Measurements from ENCODE around the gene NBR1.

DNA sequence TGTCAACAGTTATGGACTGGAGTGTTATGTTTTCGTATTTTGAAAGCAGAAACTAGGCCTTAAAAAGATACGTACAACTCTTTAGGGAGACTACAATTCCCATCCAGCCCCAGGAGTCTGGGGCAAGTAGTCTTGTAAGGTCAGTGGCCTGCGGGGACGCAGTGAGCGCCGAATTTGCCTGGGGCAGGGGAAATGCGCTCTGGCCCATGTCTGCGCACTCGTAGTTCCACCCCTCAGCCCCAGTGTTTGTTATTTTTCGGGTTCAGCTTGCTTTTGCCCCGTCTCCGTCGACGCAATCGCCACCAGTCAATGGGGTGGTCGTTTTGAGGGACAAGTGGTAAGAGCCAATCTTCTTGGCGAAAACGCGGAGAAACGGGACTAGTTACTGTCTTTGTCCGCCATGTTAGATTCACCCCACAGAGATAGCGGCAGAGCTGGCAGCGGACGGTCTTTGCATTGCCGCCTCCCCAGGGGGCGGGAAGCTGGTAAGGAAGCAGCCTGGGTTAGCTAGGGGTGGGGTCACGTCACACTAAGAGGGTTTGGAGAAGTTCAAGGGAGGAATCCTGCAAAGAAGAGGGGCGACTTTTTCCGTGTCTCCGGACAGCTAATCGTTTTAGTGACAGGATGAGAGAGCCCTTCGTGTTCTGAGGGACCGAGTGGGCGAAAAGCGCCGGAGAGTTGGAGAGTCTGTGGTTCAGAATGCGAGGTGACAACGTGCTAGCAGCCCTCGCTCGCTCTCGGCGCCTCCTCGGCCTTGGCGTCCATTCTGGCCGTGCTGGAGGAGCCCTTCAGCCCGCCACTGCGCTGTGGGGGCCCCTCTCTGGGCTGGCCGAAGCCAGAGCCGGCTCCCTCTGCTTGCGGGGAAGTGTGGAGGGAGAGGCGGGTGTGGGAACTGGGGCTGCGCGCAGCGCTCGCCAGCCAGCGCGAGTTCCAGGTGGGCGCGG, 44.8 kb upstream of the NBR1 start:
- TF ChIP-seq POLR2AphosphoS5 (IDR thresholded peaks at IDR 0.05; ENCODE audit: borderline replicate concordance, low read depth, low read length) (no peak), EZH2 (IDR thresholded peaks at IDR 0.05) (no peak)

Data from SK-N-MC (cell line).